NCI-H2171 (cell line): ENCODE data around the gene POLD2.
A peak's percentile ranks its signal among the peaks of the same experiment; 100 is the strongest.
"Not testable (repeated sequence)": the region's sequence is repeated elsewhere in the genome, so short reads cannot be mapped to it uniquely, and the experiment has no call there.

Source experiments
- DNase-seq: peaks from one replicate; lab custom pipeline; 2025; lab: John Stamatoyannopoulos, UW

POLD2 gene

GRCh38 chr7:44138698-44139097 lies 15.3 kb upstream of the POLD2 start:
- DNase-seq: no peak

- no peak for DNase-seq
These were observed 13.4 kb upstream of the POLD2 start for GRCh38 chr7:44136731-44137130.

- no peak for DNase-seq
These were observed 11.7 kb upstream of the POLD2 start for GRCh38 chr7:44134943-44135628.

- DNase-seq: no peak
These were observed 9.9 kb upstream of the POLD2 start for GRCh38 chr7:44133295-44133694.

GRCh38 chr7:44132039-44132438 lies 8.7 kb upstream of the POLD2 start:
- DNase-seq: no peak

- DNase-seq: no peak
These were observed 8.1 kb upstream of the POLD2 start for GRCh38 chr7:44131173-44132029.

GRCh38 chr7:44128721-44129582 lies 5.6 kb upstream of the POLD2 start:
- DNase-seq: peak; percentile 31

GRCh38 chr7:44127161-44127560 lies 3.8 kb upstream of the POLD2 start:
- DNase-seq: no peak

GRCh38 chr7:44126574-44126973 lies 3.2 kb upstream of the POLD2 start:
- DNase-seq: not testable (repeated sequence)

GRCh38 chr7:44124822-44125202 lies 1.5 kb upstream of the POLD2 start:
- DNase-seq: no peak

- no peak for DNase-seq
These were observed 819 bp downstream of the POLD2 start for GRCh38 chr7:44122529-44122928.

- DNase-seq: no peak
These were observed 1.5 kb downstream of the POLD2 start for GRCh38 chr7:44121761-44122420.

GRCh38 chr7:44120395-44120794 lies 3.0 kb downstream of the POLD2 start:
- DNase-seq: no peak

- DNase-seq: no peak
These were observed 3.4 kb downstream of the POLD2 start for GRCh38 chr7:44119829-44120380.

- DNase-seq: no peak
These were observed 5.4 kb downstream of the POLD2 start for GRCh38 chr7:44117801-44118429.

- DNase-seq: no peak
These were observed 6.3 kb downstream of the POLD2 start for GRCh38 chr7:44116789-44117666.

- no peak for DNase-seq
These were observed 7.1 kb downstream of the POLD2 start for GRCh38 chr7:44116087-44116788.

- DNase-seq: no peak
These were observed 8.6 kb downstream of the POLD2 start for GRCh38 chr7:44114586-44115310.
